Glomerular visceral epithelial cell (primary cell): Measurements from ENCODE around the gene JPH4.

Experiments
- DNase-seq: peaks from one replicate; pipeline ENCODE4 v3.0.0-alpha.2; 2016; ENCODE audit errors: extremely low spot score

The JPH4 gene

DNA sequence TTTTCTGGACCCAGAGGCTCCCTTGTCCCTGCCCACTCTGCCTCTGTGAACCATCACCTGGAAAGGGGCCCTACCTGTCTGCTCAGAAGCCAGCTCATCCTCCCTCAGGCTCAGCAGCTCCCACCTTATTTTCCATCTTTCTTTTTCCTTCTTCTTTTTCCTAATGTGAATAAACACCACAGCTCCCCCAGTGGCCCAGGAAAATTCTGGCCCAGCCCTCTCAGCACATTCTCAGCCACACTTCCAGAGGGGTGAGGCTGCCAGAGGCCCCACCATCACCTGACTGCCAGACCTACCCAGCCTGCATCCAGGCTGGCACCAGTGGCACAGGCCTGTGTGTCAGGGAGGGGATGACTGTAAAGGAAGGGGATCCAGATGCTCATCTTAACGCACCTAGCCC, 50.0 kb downstream of the JPH4 start:
- no peak for DNase-seq

DNA sequence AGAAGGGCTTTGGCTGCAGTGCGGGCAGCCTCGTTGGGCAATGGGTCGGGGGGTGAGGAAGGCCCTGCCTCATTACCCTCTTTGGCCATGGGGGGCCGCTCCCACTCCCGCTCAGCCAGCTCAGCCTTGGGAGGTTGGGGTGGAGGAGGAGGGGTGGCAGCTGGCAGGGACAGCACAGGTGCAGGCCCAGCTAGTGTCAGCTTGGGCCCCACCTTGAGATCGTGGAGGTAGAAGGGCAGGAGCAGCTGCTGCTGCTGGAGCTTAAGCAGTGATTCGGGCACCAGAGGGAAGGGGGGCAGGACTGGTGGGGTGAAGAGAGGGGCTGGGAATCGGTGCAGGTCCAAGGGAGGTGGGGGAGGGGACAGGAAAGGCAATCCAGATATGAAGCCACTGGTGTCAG, 53.0 kb downstream of the JPH4 start:
- DNase-seq = no peak

GRCh38 chr14:23524954-23525353, 53.6 kb downstream of the JPH4 start:
- DNase-seq = no peak

- no peak for DNase-seq
These were observed 55.2 kb downstream of the JPH4 start for GRCh38 chr14:23523229-23524016.

DNA sequence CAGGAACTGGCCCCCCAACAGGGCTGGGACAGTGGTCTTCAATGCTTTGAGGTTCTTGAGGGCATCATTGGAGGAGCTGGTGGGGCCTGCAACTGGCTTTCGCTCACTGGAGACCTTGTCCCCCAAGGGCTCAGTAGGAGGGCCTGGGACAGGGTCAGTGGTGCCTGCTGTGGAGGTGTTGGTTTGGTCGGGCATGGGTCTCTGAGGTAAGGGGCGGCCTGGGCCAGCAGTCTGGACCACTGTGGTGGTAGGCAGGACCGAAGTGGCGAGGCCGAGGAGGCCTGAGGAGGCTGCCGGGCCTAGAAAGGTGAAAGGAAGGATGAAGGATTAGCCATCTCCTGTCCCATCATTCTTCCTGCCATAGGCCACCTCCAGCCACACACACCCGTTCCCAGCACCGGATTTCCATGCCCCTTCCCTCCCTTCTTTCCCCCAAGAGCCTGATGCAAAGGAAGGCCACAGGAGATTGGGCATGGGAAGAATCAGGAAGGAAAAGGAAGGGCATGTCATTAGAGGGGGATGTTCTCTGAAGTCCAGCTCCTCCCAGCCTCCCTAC, 55.9 kb downstream of the JPH4 start:
- DNase-seq = no peak

DNA sequence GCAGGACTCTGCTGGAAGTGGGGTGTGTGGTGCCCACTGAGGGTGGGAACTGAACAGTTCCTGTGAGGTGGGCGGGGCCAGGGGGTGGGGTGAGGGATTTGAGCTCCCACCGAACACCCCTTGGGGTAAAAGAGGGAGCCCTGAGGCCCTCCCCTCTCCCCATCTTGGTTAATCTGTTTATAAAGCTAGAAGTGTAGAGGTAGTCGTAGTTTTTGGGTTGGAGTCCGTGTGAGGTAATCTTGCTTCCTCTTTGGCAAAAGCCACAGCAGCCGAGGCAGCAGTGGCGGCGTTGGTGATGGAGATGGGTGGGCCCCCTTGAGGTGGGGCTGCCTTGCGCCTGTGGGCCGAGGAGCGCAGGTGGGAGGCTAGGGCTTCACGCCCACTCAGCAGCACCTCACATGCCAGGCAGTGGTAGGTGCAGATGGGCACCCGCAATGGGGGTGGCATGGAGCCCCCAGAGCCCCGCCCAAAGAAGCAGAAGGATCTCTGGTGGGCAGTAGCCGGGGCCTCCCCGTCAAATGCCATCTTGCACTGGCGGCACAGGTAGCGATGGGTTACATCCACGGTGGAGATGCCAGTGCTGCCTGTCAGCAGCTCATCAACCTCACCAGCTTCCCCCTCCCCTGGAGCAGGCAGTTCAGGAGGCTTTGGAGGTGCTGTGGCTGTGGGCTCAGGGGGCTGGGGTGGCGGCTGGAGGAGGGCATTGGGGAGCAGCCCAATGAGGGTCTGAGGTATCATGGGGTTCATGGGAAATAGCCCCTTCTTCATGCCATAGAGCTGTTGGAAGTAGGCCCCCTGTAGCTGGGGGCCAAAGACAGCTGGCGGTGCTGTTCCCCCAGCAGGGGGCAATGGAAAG, 56.6 kb downstream of the JPH4 start:
- DNase-seq = no peak

DNA sequence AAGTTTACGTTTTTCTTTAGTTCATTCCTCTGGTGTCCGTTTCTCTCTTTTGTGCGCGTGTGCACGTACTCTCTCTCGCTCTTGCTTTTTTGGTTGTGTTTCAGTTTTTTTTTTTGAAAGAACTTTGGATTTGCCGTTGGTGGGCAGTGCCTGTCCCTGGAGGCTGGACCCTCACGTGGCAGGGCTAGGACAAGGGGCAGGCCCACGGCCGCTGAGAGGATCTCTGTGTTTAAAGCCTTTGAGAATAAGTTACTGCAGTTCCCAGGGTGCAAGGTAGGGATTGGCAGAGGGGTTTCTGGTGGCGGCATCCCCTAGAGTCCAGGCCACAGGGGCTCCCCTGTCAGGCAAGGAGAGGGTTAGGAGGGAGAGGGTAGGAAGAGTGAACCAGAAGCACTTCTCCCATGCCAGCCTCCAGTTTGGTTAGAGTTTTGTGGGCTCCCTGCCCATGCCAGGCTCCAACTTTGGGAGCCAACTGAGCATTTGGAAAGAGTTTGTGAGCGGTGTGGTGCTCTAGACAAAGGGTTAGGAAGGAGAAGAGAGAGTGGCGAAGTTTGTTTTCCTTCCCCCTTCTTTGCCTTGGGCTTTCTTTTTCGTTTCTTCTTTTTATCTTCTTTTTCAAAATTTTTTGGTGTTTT, 57.6 kb downstream of the JPH4 start:
- DNase-seq = no peak

GRCh38 chr14:23518709-23519108, 59.9 kb downstream of the JPH4 start:
- no peak for DNase-seq
